KMS-11 (cell line): Measurements from ENCODE around the gene SLC38A1.
"Not testable (repeated sequence)": the region's sequence is repeated elsewhere in the genome, so short reads cannot be mapped to it uniquely, and the experiment has no call there.

Experiments
- H2AFZ ChIP-seq: fragments of 200-600 bp; sonication (generic); 2 replicates; pipeline ENCODE4 v1.6.1; 2016; ENCODE audit warnings: antibody characterized with exemption, mixed run types, low read depth
- H3K27ac ChIP-seq: fragments of 200-600 bp; sonication (generic); 2 replicates; pipeline ENCODE4 v1.6.1; 2016; ENCODE audit warnings: mild to moderate bottlenecking, mixed run types
- H3K27me3 ChIP-seq: fragments of 200-600 bp; sonication (generic); 2 replicates; pipeline ENCODE4 v1.6.1; 2017; ENCODE audit warnings: mild to moderate bottlenecking, low read depth, mixed run types, moderate library complexity; ENCODE audit not compliant: insufficient read depth
- H3K36me3 ChIP-seq: fragments of 200-600 bp; sonication (generic); 2 replicates; pipeline ENCODE4 v1.6.1; 2017; ENCODE audit warnings: mild to moderate bottlenecking, mixed run types; ENCODE audit not compliant: insufficient read depth
- H3K4me1 ChIP-seq: fragments of 200-600 bp; sonication (generic); 2 replicates; pipeline ENCODE4 v1.6.1; 2016; ENCODE audit warnings: mild to moderate bottlenecking, low read depth, mixed run types; ENCODE audit not compliant: poor library complexity, severe bottlenecking
- H3K4me2 ChIP-seq: fragments of 200-600 bp; sonication (generic); 2 replicates; pipeline ENCODE4 v1.7.0; 2016; ENCODE audit warnings: mild to moderate bottlenecking, mixed run types
- H3K4me3 ChIP-seq: fragments of 200-600 bp; sonication (generic); IDR thresholded peaks from 2 replicates; pipeline ENCODE4 v1.6.1; 2017; ENCODE audit warnings: low read depth, low read length, mixed read lengths; ENCODE audit not compliant: insufficient read depth
- H3K79me2 ChIP-seq: fragments of 200-600 bp; sonication (generic); 2 replicates; pipeline ENCODE4 v1.6.1; 2016; ENCODE audit warnings: low read depth, mixed run types; ENCODE audit not compliant: insufficient read depth
- H3K9ac ChIP-seq: fragments of 200-600 bp; sonication (generic); 2 replicates; pipeline ENCODE4 v1.6.1; 2016; ENCODE audit warnings: mild to moderate bottlenecking, mixed run types
- H4K20me1 ChIP-seq: fragments of 200-600 bp; sonication (generic); 2 replicates; pipeline ENCODE4 v1.6.1; 2016; ENCODE audit warnings: mild to moderate bottlenecking, mixed run types; ENCODE audit not compliant: insufficient read depth
- CTCF ChIP-seq: fragments of 200-600 bp; sonication (generic); conservative IDR thresholded peaks from 2 replicates; pipeline ENCODE4 v1.6.1; 2017; ENCODE audit warnings: low read depth, mild to moderate bottlenecking, antibody characterized with exemption, low read length, moderate library complexity, mixed read lengths

SLC38A1 gene

GRCh38 chr12:46256942-46257341, 11.9 kb downstream of the SLC38A1 start:
- Histone ChIP-seq H3K79me2 (peaks cover 99% of the 10 kb centered on the region), H2AFZ (no peak overlapping the region)

GRCh38 chr12:46253544-46254162, 15.2 kb downstream of the SLC38A1 start:
- no peak for TF ChIP-seq CTCF
- Histone ChIP-seq H3K9ac (no peak overlapping the region), H3K4me2 (no peak overlapping the region), H3K27me3 (no peaks in the 10 kb centered on the region), H3K27ac (no peak overlapping the region), H3K4me1 (peaks cover 16% of the 10 kb centered on the region), H4K20me1 (peaks cover 22% of the 10 kb centered on the region), H3K36me3 (peaks cover 3% of the 10 kb centered on the region; the same call in 1 of the 2 replicates), H3K79me2 (peaks cover 99% of the 10 kb centered on the region), H2AFZ (no peak overlapping the region), H3K4me3 (no peak overlapping the region)

More at GRCh38 chr12:46256942-46257341, 11.9 kb downstream of the SLC38A1 start:
- Histone ChIP-seq H3K4me2 (no peak overlapping the region), H3K27ac (no peak overlapping the region), H3K9ac (no peak overlapping the region), H4K20me1 (peaks cover 50% of the 10 kb centered on the region), H3K4me3 (no peak overlapping the region), H3K36me3 (peaks cover 3% of the 10 kb centered on the region; the same call in 1 of the 2 replicates), H3K4me1 (peaks cover 39% of the 10 kb centered on the region), H3K27me3 (no peaks in the 10 kb centered on the region)
- no peak for TF ChIP-seq CTCF

- not testable (repeated sequence) for H3K4me2 ChIP-seq, H3K27me3 ChIP-seq, H3K27ac ChIP-seq, H3K36me3 ChIP-seq, H2AFZ ChIP-seq, H3K9ac ChIP-seq, H3K4me3 ChIP-seq
- Histone ChIP-seq H3K4me1 (peaks cover 16% of the 10 kb centered on the region), H4K20me1 (peaks cover 13% of the 10 kb centered on the region; the same call in 1 of the 2 replicates), H3K79me2 (peaks cover 99% of the 10 kb centered on the region)
These were observed 16.8 kb downstream of the SLC38A1 start for GRCh38 chr12:46251994-46252393.

GRCh38 chr12:46249960-46250359, 18.9 kb downstream of the SLC38A1 start:
- not testable (repeated sequence) for H3K27me3 ChIP-seq, H3K4me3 ChIP-seq, H3K4me1 ChIP-seq, H3K27ac ChIP-seq, H3K4me2 ChIP-seq, H3K9ac ChIP-seq, H2AFZ ChIP-seq, H4K20me1 ChIP-seq, H3K36me3 ChIP-seq
- H3K79me2 ChIP-seq, result peaks cover 99% of the 10 kb centered on the region

- Histone ChIP-seq H3K27ac (no peak overlapping the region), H3K27me3 (no peaks in the 10 kb centered on the region), H3K4me1 (no peaks in the 10 kb centered on the region), H3K79me2 (peaks cover 96% of the 10 kb centered on the region), H3K4me3 (no peak overlapping the region), H4K20me1 (no peaks in the 10 kb centered on the region; the same call in 1 of the 2 replicates), H3K36me3 (no peaks in the 10 kb centered on the region; the same call in 1 of the 2 replicates), H2AFZ (no peak overlapping the region), H3K4me2 (no peak overlapping the region), H3K9ac (no peak overlapping the region)
- no peak for TF ChIP-seq CTCF
These were observed 22.7 kb downstream of the SLC38A1 start for GRCh38 chr12:46246021-46246700.
